ENCODE measurements around the gene RIMBP2. TPM values are rescaled to one million over a fixed set of nuclear protein-coding genes. Genes with fewer than 3 reads are reported as not detected.

The RIMBP2 gene
- total RNA-seq, 4 donors from 2014 or later = 0.22 to 1.4 (median 1.2) TPM; not detected in 1

- no peak for TF ChIP-seq EP300 (IDR thresholded peaks at IDR 0.05)
- Histone ChIP-seq H3K27ac (no peak overlapping the region), H3K4me3 (no peak overlapping the region), H3K36me3 (no peaks in the 10 kb centered on the region), H3K9me3 (peaks cover 0 to 31% (median 0%) of the 10 kb centered on the region in 4 donors), H3K4me1 (no peaks in the 10 kb centered on the region), H3K27me3 (no peaks in the 10 kb centered on the region)
- no peak for DNase-seq (ENCODE audit: low spot score in 2 of 2)
- 76 to 88% methylated on average over 13 to 15 of the region's 15 CpGs for WGBS, 2 donors
Observed at GRCh38 chr12:130642856-130643255, 73.2 kb downstream of the RIMBP2 start.

GRCh38 chr12:130641533-130642184, 74.4 kb downstream of the RIMBP2 start:
- H3K27ac ChIP-seq = no peak overlapping the region
- 71 to 78% methylated on average over 11 to 14 of the region's 14 CpGs for WGBS, 2 donors
- no peak for DNase-seq (ENCODE audit: low spot score in 2 of 2)
- TF ChIP-seq POLR2A (IDR thresholded peaks at IDR 0.05) = no peak
- TF ChIP-seq EP300 (IDR thresholded peaks at IDR 0.05) = no peak
- TF ChIP-seq, protein P1, sequence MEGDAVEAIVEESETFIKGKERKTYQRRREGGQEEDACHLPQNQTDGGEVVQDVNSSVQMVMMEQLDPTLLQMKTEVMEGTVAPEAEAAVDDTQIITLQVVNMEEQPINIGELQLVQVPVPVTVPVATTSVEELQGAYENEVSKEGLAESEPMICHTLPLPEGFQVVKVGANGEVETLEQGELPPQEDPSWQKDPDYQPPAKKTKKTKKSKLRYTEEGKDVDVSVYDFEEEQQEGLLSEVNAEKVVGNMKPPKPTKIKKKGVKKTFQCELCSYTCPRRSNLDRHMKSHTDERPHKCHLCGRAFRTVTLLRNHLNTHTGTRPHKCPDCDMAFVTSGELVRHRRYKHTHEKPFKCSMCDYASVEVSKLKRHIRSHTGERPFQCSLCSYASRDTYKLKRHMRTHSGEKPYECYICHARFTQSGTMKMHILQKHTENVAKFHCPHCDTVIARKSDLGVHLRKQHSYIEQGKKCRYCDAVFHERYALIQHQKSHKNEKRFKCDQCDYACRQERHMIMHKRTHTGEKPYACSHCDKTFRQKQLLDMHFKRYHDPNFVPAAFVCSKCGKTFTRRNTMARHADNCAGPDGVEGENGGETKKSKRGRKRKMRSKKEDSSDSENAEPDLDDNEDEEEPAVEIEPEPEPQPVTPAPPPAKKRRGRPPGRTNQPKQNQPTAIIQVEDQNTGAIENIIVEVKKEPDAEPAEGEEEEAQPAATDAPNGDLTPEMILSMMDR (IDR thresholded peaks at IDR 0.05) = no peak
- no peak overlapping the region for H3K4me3 ChIP-seq
- peaks cover 0 to 31% (median 0%) of the 10 kb centered on the region in 4 donors for H3K9me3 ChIP-seq
- H3K36me3 ChIP-seq = no peaks in the 10 kb centered on the region
- no peaks in the 10 kb centered on the region for H3K4me1 ChIP-seq
- H3K27me3 ChIP-seq = no peaks in the 10 kb centered on the region

- no peaks in the 10 kb centered on the region for H3K36me3 ChIP-seq
- no peaks in the 10 kb centered on the region for H3K4me1 ChIP-seq
- TF ChIP-seq, protein P1 (IDR thresholded peaks at IDR 0.05) = no peak
- TF ChIP-seq EP300 (IDR thresholded peaks at IDR 0.05) = no peak
- TF ChIP-seq POLR2A (IDR thresholded peaks at IDR 0.05) = no peak
- H3K27ac ChIP-seq = no peak overlapping the region
- H3K4me3 ChIP-seq = no peak overlapping the region
- H3K9me3 ChIP-seq = peaks cover 0 to 31% (median 0%) of the 10 kb centered on the region in 4 donors
- no peaks in the 10 kb centered on the region for H3K27me3 ChIP-seq
- DNase-seq (ENCODE audit: low spot score in 2 of 2) = no peak
- WGBS, 2 donors = 68 to 74% methylated on average over 11 of the region's 11 CpGs
Observed at GRCh38 chr12:130640901-130641300, 75.2 kb downstream of the RIMBP2 start.

GRCh38 chr12:130640496-130640895, 75.6 kb downstream of the RIMBP2 start:
- no peaks in the 10 kb centered on the region for H3K36me3 ChIP-seq
- DNase-seq (ENCODE audit: low spot score in 2 of 2) = no peak
- WGBS, 2 donors = 75 to 78% methylated on average over 11 of the region's 11 CpGs
- TF ChIP-seq, protein P1 (IDR thresholded peaks at IDR 0.05) = no peak
- TF ChIP-seq POLR2A (IDR thresholded peaks at IDR 0.05) (no peak), EP300 (IDR thresholded peaks at IDR 0.05) (no peak)
- H3K4me1 ChIP-seq = no peaks in the 10 kb centered on the region
- H3K4me3 ChIP-seq = no peak overlapping the region
- H3K27ac ChIP-seq = no peak overlapping the region
- H3K27me3 ChIP-seq = no peaks in the 10 kb centered on the region
- H3K9me3 ChIP-seq = peaks cover 0 to 29% (median 0%) of the 10 kb centered on the region in 4 donors

DNA sequence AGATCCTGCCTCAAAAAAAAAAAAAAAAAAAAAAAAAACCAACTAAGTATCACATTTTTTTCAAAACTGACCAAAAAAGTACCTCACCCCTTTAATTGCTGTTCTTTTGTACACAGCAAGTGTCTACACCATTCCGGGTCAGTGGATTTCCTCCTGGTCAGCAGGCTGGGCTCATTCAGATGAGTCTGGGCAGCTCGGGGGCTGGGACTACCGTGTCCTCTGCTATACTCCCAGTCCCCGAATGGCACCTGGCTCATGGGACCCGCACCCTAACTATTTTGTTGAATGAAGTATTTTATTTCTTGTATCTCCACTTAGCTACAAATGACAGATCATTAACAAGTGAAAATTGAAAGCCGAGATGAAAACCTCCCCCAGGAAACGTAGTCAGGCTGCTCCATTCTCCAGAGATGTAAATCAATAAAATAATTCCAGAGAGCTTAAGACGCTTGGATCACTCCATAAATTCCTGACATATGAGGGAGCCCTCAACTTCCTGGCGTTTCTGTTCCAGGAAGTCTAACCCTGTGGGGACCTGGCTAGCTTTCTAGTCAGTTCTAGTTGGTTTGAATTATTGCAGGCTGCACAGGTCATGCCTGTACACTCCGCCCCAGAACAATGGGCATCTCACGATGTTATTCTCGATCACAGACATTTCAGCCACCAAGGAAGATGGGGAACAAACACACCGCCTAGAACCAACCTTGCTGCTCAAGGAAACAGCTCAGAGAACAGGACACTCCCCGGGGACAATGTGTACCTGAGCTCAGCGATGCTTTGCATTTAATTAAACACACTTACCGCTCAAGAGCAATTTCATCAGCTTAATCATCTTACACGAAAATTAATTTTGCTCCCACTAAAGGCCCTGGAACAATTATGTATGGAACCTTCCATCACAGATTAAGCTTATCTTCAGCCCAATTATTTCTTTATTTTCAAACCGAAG, 76.3 kb downstream of the RIMBP2 start:
- no peaks in the 10 kb centered on the region for H3K4me1 ChIP-seq
- DNase-seq (ENCODE audit: low spot score in 2 of 2) = no peak
- TF ChIP-seq, protein P1 (IDR thresholded peaks at IDR 0.05) = no peak
- TF ChIP-seq POLR2A (IDR thresholded peaks at IDR 0.05) = no peak
- TF ChIP-seq EP300 (IDR thresholded peaks at IDR 0.05) = no peak
- no peaks in the 10 kb centered on the region for H3K27me3 ChIP-seq
- whole genome bisulfite sequencing, 2 donors = 56 to 59% methylated on average over 18 of the region's 18 CpGs
- no peaks in the 10 kb centered on the region for H3K36me3 ChIP-seq
- H3K9me3 ChIP-seq = peaks cover 0 to 23% (median 0%) of the 10 kb centered on the region in 4 donors
- no peak overlapping the region for H3K27ac ChIP-seq
- no peak overlapping the region for H3K4me3 ChIP-seq

Measured in tibial nerve (tissue), 4 donors.